GM21576 (cell line): ENCODE results near the gene RPL18A.

Source experiments
- ATAC-seq: cut with Tn5 transposase; IDR thresholded peaks from one replicate; pipeline ENCODE4 v1.9.1; 2021; ENCODE audit warnings: mild to moderate bottlenecking, moderate library complexity; ENCODE audit not compliant: unreplicated experiment

RPL18A gene

GRCh38 chr19:17841810-17842662, 17.7 kb upstream of the RPL18A start:
- no peak for ATAC-seq

GRCh38 chr19:17842663-17843291, 16.9 kb upstream of the RPL18A start:
- no peak for ATAC-seq

- ATAC-seq, result no peak
These were observed 16.4 kb upstream of the RPL18A start for GRCh38 chr19:17843292-17843827.

- no peak for ATAC-seq
These were observed 15.7 kb upstream of the RPL18A start for GRCh38 chr19:17843908-17844490.

- ATAC-seq, result no peak
These were observed 13.6 kb upstream of the RPL18A start for GRCh38 chr19:17846146-17846545.

GRCh38 chr19:17847538-17848366, 12.0 kb upstream of the RPL18A start, which contains the start of gene JAK3:
JAK3 (minus strand) TSS chr19:17847982; CDS start chr19:17844417, 3,565 bp downstream.
- ATAC-seq, result peak; percentile 45

GRCh38 chr19:17848595-17849292, 11.0 kb upstream of the RPL18A start:
- ATAC-seq, result no peak

- no peak for ATAC-seq
These were observed 5.6 kb upstream of the RPL18A start for GRCh38 chr19:17854061-17854460.

- ATAC-seq, result no peak
These were observed 4.2 kb upstream of the RPL18A start for GRCh38 chr19:17855280-17856152.

GRCh38 chr19:17860331-17860992, 752 bp downstream of the RPL18A start:
- no peak for ATAC-seq

- ATAC-seq, result no peak
These were observed 1.3 kb downstream of the RPL18A start for GRCh38 chr19:17860993-17861360.

GRCh38 chr19:17861542-17862402, 2.1 kb downstream of the RPL18A start:
- ATAC-seq, result no peak

GRCh38 chr19:17862711-17863519, 3.2 kb downstream of the RPL18A start:
- no peak for ATAC-seq

GRCh38 chr19:17863520-17864182, 3.9 kb downstream of the RPL18A start:
- no peak for ATAC-seq

GRCh38 chr19:17865364-17866311, 5.9 kb downstream of the RPL18A start:
- no peak for ATAC-seq
